ENCODE results near the gene ORM2.
"Not testable (repeated sequence)": the region's sequence is repeated elsewhere in the genome, so short reads cannot be mapped to it uniquely, and the experiment has no call there.

Gene ORM2

GRCh38 chr9:114329625-114330022 lies at the start of gene ORM2:
TSS of gene ORM2 (plus strand) at chr9:114329869. CDS start at chr9:114329905, 36 bp downstream.
- not testable (repeated sequence) for DNase-seq (ENCODE audit: low spot score)

GRCh38 chr9:114280636-114281472 lies 48.8 kb upstream of the ORM2 start:
- DNase-seq (ENCODE audit: low spot score): no peak

GRCh38 chr9:114281473-114282103 lies 48.1 kb upstream of the ORM2 start:
- no peak for DNase-seq (ENCODE audit: low spot score)

- no peak for DNase-seq (ENCODE audit: low spot score)
These were observed 47.6 kb upstream of the ORM2 start for GRCh38 chr9:114282104-114282485.

GRCh38 chr9:114282507-114282906 lies 47.2 kb upstream of the ORM2 start:
- DNase-seq (ENCODE audit: low spot score): no peak

GRCh38 chr9:114282926-114283325 lies 46.7 kb upstream of the ORM2 start:
- DNase-seq (ENCODE audit: low spot score): no peak

GRCh38 chr9:114283551-114284111 lies 46.0 kb upstream of the ORM2 start:
- no peak for DNase-seq (ENCODE audit: low spot score)

GRCh38 chr9:114284316-114285060 lies 45.2 kb upstream of the ORM2 start:
- no peak for DNase-seq (ENCODE audit: low spot score)

GRCh38 chr9:114285166-114285867 lies 44.4 kb upstream of the ORM2 start:
- no peak for DNase-seq (ENCODE audit: low spot score)

- no peak for DNase-seq (ENCODE audit: low spot score)
These were observed 43.5 kb upstream of the ORM2 start for GRCh38 chr9:114286146-114286679.

- DNase-seq (ENCODE audit: low spot score): peak; percentile 67
These were observed 42.5 kb upstream of the ORM2 start for GRCh38 chr9:114287001-114287762.

- no peak for DNase-seq (ENCODE audit: low spot score)
These were observed 41.9 kb upstream of the ORM2 start for GRCh38 chr9:114287763-114288192.

GRCh38 chr9:114288193-114289091 lies 41.2 kb upstream of the ORM2 start:
- DNase-seq (ENCODE audit: low spot score): no peak

GRCh38 chr9:114289106-114289505 lies 40.6 kb upstream of the ORM2 start:
- DNase-seq (ENCODE audit: low spot score): no peak

- DNase-seq (ENCODE audit: low spot score): peak; percentile 88
These were observed 39.8 kb upstream of the ORM2 start for GRCh38 chr9:114289571-114290481.

GRCh38 chr9:114290561-114290986 lies 39.1 kb upstream of the ORM2 start:
- no peak for DNase-seq (ENCODE audit: low spot score)

GRCh38 chr9:114291064-114291474 lies 38.6 kb upstream of the ORM2 start:
- peak; percentile 80 for DNase-seq (ENCODE audit: low spot score)

- DNase-seq (ENCODE audit: low spot score): no peak
These were observed 37.6 kb upstream of the ORM2 start for GRCh38 chr9:114291886-114292590.

Measured in cerebellar cortex (tissue), 1 donor.